Amniotic stem cell (primary cell): ENCODE data around the gene CCDC152.
"Not testable (repeated sequence)": the region's sequence is repeated elsewhere in the genome, so short reads cannot be mapped to it uniquely, and the experiment has no call there.

ENCODE experiments used
- DNase-seq: peaks from one replicate; lab custom pipeline; 2025; lab: John Stamatoyannopoulos, UW

CCDC152 gene

GRCh38 chr5:42812620-42813019 lies 56.0 kb downstream of the CCDC152 start:
- no peak for DNase-seq

- no peak for DNase-seq
Observed at GRCh38 chr5:42813533-42813932, 56.9 kb downstream of the CCDC152 start.

- DNase-seq, result not testable (repeated sequence)
Observed at GRCh38 chr5:42816546-42816945, 59.9 kb downstream of the CCDC152 start.

- no peak for DNase-seq
Observed at GRCh38 chr5:42819745-42820144, 63.1 kb downstream of the CCDC152 start.

GRCh38 chr5:42822548-42822947 lies 65.9 kb downstream of the CCDC152 start:
- no peak for DNase-seq

- no peak for DNase-seq
Observed at GRCh38 chr5:42824347-42824976, 67.8 kb downstream of the CCDC152 start.

- no peak for DNase-seq
Observed at GRCh38 chr5:42825422-42826148, 69.0 kb downstream of the CCDC152 start.

- no peak for DNase-seq
Observed at GRCh38 chr5:42826757-42827515, 70.3 kb downstream of the CCDC152 start.

GRCh38 chr5:42828671-42829070 lies 72.1 kb downstream of the CCDC152 start:
- DNase-seq, result no peak

- no peak for DNase-seq
Observed at GRCh38 chr5:42830924-42831323, 74.3 kb downstream of the CCDC152 start.

- DNase-seq, result no peak
Observed at GRCh38 chr5:42832060-42832459, 75.4 kb downstream of the CCDC152 start.

- no peak for DNase-seq
Observed at GRCh38 chr5:42836070-42836769, 79.6 kb downstream of the CCDC152 start.

- no peak for DNase-seq
Observed at GRCh38 chr5:42837601-42838000, 81.0 kb downstream of the CCDC152 start.

GRCh38 chr5:42839196-42839595 lies 82.6 kb downstream of the CCDC152 start:
- no peak for DNase-seq

- peak; percentile 45 for DNase-seq
Observed at GRCh38 chr5:42840269-42840668, 83.7 kb downstream of the CCDC152 start.

- no peak for DNase-seq
Observed at GRCh38 chr5:42840842-42841567, 84.4 kb downstream of the CCDC152 start.

- no peak for DNase-seq
Observed at GRCh38 chr5:42842921-42843641, 86.5 kb downstream of the CCDC152 start.

- no peak for DNase-seq
Observed at GRCh38 chr5:42843675-42844292, 87.2 kb downstream of the CCDC152 start.

- DNase-seq, result not testable (repeated sequence)
Observed at GRCh38 chr5:42844408-42844807, 87.8 kb downstream of the CCDC152 start.

GRCh38 chr5:42848545-42848944 lies 91.9 kb downstream of the CCDC152 start:
- DNase-seq, result no peak

GRCh38 chr5:42851481-42851880 lies 94.9 kb downstream of the CCDC152 start:
- DNase-seq, result no peak
